HUES48 (cell line): ENCODE measurements around the gene UPP1.
A peak's percentile ranks its signal among the peaks of the same experiment; 100 is the strongest.
"Not testable (repeated sequence)": the region's sequence is repeated elsewhere in the genome, so short reads cannot be mapped to it uniquely, and the experiment has no call there.

ENCODE experiments used
- H3K27ac ChIP-seq: one replicate; pipeline ENCODE4 v1.7.0; 2013; ENCODE audit warnings: low read depth, low read length, inconsistent platforms
- H3K27me3 ChIP-seq: 2 replicates; pipeline ENCODE4 v1.6.1; 2013; ENCODE audit warnings: mild to moderate bottlenecking, low read length; ENCODE audit not compliant: control insufficient read depth, insufficient read depth
- H3K36me3 ChIP-seq: 2 replicates; pipeline ENCODE4 v1.6.1; 2013; ENCODE audit warnings: low read length; ENCODE audit not compliant: control insufficient read depth, insufficient read depth
- H3K4me1 ChIP-seq: 2 replicates; pipeline ENCODE4 v1.6.1; 2013; ENCODE audit warnings: mild to moderate bottlenecking, low read length; ENCODE audit not compliant: control insufficient read depth, insufficient read depth
- H3K4me3 ChIP-seq: 2 replicates; pipeline ENCODE4 v1.5.1; 2013; ENCODE audit warnings: mild to moderate bottlenecking, low read depth, low read length
- H3K9ac ChIP-seq: 2 replicates; pipeline ENCODE4 v1.6.1; 2013; ENCODE audit warnings: mild to moderate bottlenecking, low read depth, low read length, moderate library complexity
- H3K9me3 ChIP-seq: 2 replicates; pipeline ENCODE4 v1.6.1; 2013; ENCODE audit warnings: low read length; ENCODE audit not compliant: control insufficient read depth, insufficient read depth

Gene UPP1

DNA sequence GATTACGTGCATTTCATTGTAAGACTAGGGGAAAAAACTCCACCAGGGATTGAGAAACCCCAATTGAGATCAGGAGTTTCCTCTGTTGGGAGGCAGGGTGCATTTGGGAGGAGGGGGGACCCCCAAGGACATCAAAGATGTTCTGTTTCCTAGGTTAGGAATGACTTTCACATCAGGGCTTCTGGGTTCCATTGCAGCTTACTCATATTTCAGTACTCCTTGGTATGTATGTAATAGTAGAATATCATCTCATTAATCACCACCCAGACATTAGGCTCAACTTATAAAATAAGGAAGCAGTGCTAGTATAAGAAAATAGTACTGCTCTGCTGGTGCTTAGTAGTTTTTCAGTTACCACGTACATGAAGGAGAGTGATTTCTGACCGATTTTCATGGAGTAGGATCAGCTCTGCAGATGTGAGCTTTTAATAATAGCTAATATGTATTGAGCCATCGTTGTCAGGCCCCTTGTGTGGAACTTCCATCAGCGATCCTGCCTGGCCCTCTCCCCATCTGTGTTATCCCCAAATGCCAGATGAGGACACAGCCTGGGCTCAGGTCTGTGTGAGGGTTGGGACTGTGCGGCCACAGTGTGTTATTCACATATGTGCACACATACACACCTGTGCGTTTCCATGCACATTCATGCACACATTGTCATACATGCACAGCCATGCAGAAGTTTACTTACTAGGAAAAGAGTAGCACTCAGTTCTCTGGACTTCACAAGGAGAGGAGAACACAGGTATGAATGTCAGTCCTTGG, 23.5 kb downstream of the UPP1 start:
- no peak overlapping the region for H3K27ac ChIP-seq
- no peaks in the 10 kb centered on the region for H3K27me3 ChIP-seq

GRCh38 chr7:48113275-48113674, 24.2 kb downstream of the UPP1 start:
- Histone ChIP-seq H3K27ac (no peak overlapping the region), H3K4me1 (peaks cover 4% of the 10 kb centered on the region; the same call in 1 of the 2 replicates), H3K9me3 (no peaks in the 10 kb centered on the region), H3K27me3 (no peaks in the 10 kb centered on the region), H3K9ac (no peak overlapping the region), H3K36me3 (peaks cover 10% of the 10 kb centered on the region), H3K4me3 (no peak overlapping the region)

More for the DNA sequence above, 23.5 kb downstream of the UPP1 start:
- H3K36me3 ChIP-seq: peaks cover 17% of the 10 kb centered on the region
- peaks cover 4% of the 10 kb centered on the region; the same call in 1 of the 2 replicates for H3K4me1 ChIP-seq
- no peak overlapping the region for H3K9ac ChIP-seq
- no peak overlapping the region for H3K4me3 ChIP-seq
- no peaks in the 10 kb centered on the region for H3K9me3 ChIP-seq

GRCh38 chr7:48114115-48114514, 25.1 kb downstream of the UPP1 start:
- Histone ChIP-seq H3K36me3 (peaks cover 2% of the 10 kb centered on the region; the same call in 1 of the 2 replicates), H3K27ac (no peak overlapping the region), H3K4me1 (peaks cover 4% of the 10 kb centered on the region; the same call in 1 of the 2 replicates), H3K27me3 (no peaks in the 10 kb centered on the region), H3K9me3 (no peaks in the 10 kb centered on the region), H3K9ac (no peak overlapping the region), H3K4me3 (no peak overlapping the region)

DNA sequence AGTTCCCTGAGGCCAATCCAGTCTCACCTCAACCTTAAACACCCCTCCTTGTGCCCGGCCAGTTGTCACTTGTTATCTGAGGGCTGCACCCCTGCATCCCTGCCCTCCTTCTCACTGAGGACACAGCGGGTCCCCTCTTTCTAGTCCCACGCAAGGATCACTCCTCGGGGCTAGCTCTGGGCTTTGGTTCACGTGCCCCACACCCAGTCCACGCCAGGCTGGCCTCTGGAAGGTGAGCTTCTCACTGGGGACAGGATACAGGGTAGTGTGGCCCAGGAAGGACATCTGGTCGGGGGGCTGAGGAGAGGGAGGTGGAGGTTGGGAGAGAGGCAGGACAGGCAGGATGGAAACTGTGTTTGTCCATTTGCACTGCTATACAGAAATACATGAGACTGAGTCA, 25.5 kb downstream of the UPP1 start:
- H3K9ac ChIP-seq: no peak overlapping the region
- H3K36me3 ChIP-seq: no peaks in the 10 kb centered on the region
- H3K9me3 ChIP-seq: no peaks in the 10 kb centered on the region
- peaks cover 4% of the 10 kb centered on the region; the same call in 1 of the 2 replicates for H3K4me1 ChIP-seq
- no peak overlapping the region for H3K27ac ChIP-seq
- no peak overlapping the region for H3K4me3 ChIP-seq
- H3K27me3 ChIP-seq: no peaks in the 10 kb centered on the region

GRCh38 chr7:48116043-48116442, 27.0 kb downstream of the UPP1 start:
- no peak overlapping the region for H3K9ac ChIP-seq
- no peaks in the 10 kb centered on the region for H3K27me3 ChIP-seq
- no peak overlapping the region for H3K27ac ChIP-seq
- no peak overlapping the region for H3K4me3 ChIP-seq
- no peaks in the 10 kb centered on the region for H3K9me3 ChIP-seq
- H3K36me3 ChIP-seq: no peaks in the 10 kb centered on the region
- H3K4me1 ChIP-seq: no peaks in the 10 kb centered on the region

- Histone ChIP-seq H3K4me1 (no peaks in the 10 kb centered on the region), H3K36me3 (no peaks in the 10 kb centered on the region), H3K27ac (no peak overlapping the region), H3K27me3 (no peaks in the 10 kb centered on the region), H3K9ac (no peak overlapping the region), H3K4me3 (no peak overlapping the region), H3K9me3 (peaks cover 7% of the 10 kb centered on the region; the same call in 1 of the 2 replicates)
These were observed 29.0 kb downstream of the UPP1 start for GRCh38 chr7:48118041-48118440.

DNA sequence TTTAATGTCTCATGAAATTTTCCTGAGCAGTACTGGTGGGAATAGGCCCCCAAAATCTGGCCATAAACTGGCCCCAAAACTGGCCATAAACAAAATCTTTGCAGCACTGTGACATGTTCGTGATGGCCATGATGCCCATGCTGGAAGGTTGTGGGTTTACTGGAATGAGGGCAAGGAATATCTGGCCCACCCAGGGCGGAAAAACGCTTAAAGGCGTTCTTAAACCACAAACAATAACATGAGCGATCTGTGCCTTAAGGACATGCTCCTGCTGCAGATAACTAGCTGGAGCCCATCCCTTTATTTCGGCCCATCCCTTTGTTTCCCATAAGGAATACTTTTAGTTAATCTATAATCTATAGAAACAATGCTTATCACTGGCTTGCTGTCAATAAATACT, 31.5 kb downstream of the UPP1 start:
- not testable (repeated sequence) for H3K36me3 ChIP-seq, H3K4me1 ChIP-seq, H3K27ac ChIP-seq

DNA sequence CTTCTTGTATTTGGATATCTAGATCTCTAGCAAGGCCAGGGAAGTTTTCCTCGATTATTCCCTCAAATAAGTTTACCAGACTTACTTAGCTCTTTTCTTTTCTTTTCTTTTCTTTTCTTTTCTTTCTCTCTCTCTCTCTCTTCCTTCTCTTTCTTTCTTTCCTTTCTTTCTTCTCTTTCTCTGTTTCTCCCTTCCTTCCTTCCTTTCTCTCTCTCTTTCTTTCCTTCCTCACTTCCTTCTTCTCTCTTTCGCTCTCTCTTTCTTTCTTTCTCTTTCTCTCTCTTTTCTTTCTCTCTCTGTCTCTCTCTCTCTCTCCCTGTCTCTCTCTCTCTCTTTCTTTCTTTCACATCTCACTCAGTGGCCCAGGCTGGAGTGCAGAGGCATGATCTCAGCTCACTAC, 37.0 kb downstream of the UPP1 start:
- Histone ChIP-seq H3K4me1 (peaks cover 9% of the 10 kb centered on the region), H3K36me3 (no peaks in the 10 kb centered on the region), H3K9me3 (peaks cover 7% of the 10 kb centered on the region; the same call in 1 of the 2 replicates), H3K9ac (no peak overlapping the region), H3K4me3 (no peak overlapping the region), H3K27me3 (no peaks in the 10 kb centered on the region), H3K27ac (no peak overlapping the region)

More for the DNA sequence above, 31.5 kb downstream of the UPP1 start:
- not testable (repeated sequence) for H3K27me3 ChIP-seq, H3K9me3 ChIP-seq, H3K4me3 ChIP-seq, H3K9ac ChIP-seq

- H3K36me3 ChIP-seq: no peaks in the 10 kb centered on the region
- H3K4me1 ChIP-seq: peaks cover 17% of the 10 kb centered on the region
- no peak overlapping the region for H3K9ac ChIP-seq
- no peaks in the 10 kb centered on the region for H3K27me3 ChIP-seq
- no peak overlapping the region for H3K27ac ChIP-seq
- no peaks in the 10 kb centered on the region for H3K9me3 ChIP-seq
- H3K4me3 ChIP-seq: no peak overlapping the region
These were observed 41.6 kb downstream of the UPP1 start for GRCh38 chr7:48130658-48131108.

- peaks cover 8% of the 10 kb centered on the region; the same call in 1 of the 2 replicates for H3K9me3 ChIP-seq
- no peak overlapping the region; the same call in 1 of the 2 replicates for H3K4me3 ChIP-seq
- peak overlapping the region; percentile 67 for H3K27ac ChIP-seq
- H3K4me1 ChIP-seq: peaks cover 17% of the 10 kb centered on the region
- H3K36me3 ChIP-seq: no peaks in the 10 kb centered on the region
- no peaks in the 10 kb centered on the region for H3K27me3 ChIP-seq
- H3K9ac ChIP-seq: no peak overlapping the region
These were observed 43.7 kb downstream of the UPP1 start for GRCh38 chr7:48132792-48133191.

- Histone ChIP-seq H3K36me3 (no peaks in the 10 kb centered on the region), H3K4me3 (no peak overlapping the region), H3K9me3 (peaks cover 12% of the 10 kb centered on the region; the same call in 1 of the 2 replicates), H3K4me1 (peaks cover 14% of the 10 kb centered on the region; the same call in 1 of the 2 replicates), H3K9ac (no peak overlapping the region), H3K27ac (no peak overlapping the region), H3K27me3 (no peaks in the 10 kb centered on the region)
These were observed 50.4 kb downstream of the UPP1 start for GRCh38 chr7:48139459-48139858.
